CD4-positive, alpha-beta T cell treated with Interleukin-2 at 100 ng/mL for 4 hours (primary cell): ENCODE data around the gene DNAJC16.

ENCODE experiments used
- DNase-seq: peaks from one replicate; pipeline ENCODE4 v3.0.0-alpha.2; 2020; ENCODE audit warnings: low spot score

Gene DNAJC16

DNA sequence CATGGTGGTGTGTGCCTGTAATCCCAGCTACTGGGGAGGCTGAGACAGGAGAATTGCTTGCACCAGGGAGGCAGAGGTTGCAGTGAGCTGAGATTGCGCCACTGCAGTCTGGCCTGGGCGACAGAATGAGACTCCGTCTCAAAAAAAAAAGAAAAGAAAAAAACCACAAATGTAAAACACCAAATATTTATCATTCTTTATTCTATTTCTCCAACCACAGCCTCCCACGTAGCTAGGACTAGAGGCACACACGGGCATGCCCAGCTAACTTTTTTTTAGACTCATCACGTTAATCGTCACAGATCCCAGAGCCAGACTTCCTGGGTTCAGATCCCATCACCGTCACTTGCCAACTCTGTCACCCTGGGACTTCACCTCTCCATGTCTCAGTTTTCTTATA, 13.5 kb downstream of the DNAJC16 start:
- no peak for DNase-seq

DNA sequence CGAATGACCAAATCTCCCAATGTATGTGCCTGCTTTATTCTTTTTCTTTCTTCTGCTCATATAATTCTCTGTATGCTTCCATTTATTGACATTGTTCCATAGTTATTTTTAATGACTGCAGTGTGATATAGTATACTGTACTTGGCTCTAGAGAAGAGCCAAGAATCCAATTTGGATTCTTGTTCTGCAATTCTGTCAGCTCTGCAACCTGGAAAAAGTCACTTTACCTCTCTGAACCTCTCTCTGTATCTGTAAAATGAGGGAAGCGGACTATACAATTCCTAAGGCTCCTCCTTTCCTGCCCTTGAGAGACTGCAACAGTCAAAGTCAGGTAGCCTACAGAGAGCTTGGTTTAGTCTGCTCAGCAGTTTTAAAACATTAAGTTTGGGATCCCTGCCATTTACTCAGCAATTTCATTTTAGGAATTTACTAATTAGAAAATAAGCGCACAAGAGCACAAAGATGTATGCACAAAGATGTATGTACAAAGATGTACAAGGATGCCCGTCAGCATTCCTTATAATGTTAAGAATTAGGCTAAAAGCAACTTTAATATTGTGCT, 14.7 kb downstream of the DNAJC16 start:
- DNase-seq: no peak

DNA sequence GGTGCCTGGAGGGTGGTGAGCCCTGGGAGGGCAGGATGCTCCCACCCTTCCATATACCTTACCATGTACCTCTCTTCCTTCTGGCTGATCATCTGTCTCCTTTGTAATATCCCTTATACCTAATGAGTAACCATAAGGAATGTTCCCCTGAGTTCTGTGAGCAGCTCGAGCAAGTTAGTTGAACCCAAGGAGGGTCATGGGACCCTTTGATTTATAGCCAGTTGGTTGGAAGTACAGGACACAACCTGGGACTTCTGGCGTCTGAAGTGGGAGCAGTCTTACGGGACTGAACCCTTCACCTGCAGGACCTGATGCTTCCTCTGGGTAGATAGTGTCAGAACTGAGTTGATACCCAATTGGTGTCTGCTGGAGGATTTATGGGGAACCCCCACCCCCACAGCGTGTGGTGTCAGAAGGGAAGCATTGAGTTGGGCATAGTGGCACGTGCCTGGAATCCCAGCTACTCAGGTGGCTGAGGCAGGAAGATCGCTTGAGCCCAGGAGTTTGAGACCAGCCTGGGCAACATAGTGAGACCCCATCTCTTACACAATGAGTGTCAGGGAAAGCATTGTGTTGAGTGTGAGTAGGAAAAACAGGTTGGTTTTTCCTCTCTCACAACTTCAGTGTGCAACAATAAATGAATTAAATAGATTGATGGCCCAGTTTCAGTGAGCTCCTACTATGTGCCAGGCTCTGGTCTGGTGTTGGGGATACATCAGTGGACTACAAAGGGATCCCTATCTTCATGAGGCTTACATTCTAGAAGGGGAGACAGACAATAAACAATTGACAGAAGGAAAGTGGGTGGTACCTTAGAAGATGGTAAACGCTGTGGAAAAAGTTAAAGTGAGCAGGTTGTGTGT, 16.0 kb downstream of the DNAJC16 start:
- no peak for DNase-seq

DNA sequence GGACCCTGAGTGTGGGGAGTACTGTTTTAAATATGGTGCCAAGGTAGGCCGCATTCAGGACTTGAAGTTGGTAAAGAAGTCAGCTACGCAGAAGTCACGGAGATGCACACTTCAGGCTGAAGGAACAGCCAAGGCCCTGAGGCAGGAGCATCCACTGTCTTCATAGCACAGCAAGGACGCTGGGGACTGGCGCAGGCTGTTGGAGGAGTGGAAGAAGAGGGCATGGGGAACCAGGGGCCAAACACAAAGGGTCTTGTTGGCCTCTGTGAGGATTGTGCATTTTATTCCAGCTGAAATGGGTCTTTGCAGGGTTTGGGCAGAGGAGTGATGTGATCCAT, 16.6 kb downstream of the DNAJC16 start:
- DNase-seq: no peak

DNA sequence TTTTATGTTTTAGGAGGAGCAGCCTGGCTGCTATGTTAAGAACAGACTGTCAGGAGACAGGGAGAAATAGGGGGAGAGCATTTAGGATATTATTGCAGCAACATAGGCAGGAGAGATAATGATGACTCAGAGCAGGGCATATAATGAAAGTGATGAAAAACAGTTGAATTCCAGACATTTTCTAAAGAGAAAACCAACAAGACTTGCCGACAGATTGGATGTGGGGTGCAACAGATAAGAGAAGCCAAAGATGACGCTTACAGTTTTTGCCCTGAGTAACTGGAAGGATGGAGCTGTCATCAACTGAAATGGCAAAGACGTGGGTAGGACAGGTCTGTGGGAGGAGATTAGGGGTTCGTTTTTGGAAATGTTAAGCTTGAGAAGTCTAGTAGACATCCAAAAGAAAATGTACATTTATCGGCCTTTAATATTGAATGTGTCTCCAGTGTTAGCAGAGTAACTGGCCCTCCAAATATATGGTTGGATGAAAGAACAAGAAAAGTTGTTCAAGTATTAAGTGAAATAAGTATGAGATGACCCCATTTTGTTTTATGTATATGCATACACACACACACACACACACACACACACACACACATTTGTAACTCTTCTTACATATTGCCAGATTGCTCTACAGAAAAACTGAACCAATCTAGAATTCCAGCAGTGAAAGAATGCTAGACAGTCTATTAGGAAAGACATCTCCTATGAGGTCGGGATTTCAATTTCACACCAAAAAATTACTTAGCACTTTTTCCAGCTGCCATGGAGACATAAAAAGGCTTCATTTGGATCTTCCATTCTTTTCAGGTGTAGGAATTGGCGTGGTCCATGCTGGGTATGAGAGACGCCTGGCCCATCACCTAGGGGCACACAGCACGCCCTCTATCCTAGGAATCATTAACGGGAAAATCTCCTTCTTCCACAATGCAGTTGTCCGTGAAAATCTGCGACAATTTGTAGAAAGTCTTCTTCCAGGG, 17.2 kb downstream of the DNAJC16 start:
- DNase-seq: no peak

DNA sequence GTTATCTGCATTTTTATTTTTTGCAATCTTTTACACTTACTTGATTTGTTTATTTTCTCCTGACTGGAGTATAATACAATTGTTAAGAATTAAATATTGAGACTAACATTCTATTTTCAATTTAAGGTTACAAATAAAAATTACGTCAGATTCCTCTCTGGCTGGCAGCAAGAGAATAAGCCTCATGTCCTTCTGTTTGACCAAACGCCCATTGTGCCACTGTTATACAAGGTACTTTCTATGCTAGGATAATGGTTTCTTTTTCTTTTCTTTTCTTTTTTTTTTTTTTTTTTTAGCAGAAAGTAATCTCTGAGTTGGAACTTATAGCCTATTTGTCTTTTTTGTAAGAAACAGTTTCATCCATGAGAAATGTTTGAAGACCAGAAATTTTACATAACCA, 20.0 kb downstream of the DNAJC16 start:
- DNase-seq: no peak

DNA sequence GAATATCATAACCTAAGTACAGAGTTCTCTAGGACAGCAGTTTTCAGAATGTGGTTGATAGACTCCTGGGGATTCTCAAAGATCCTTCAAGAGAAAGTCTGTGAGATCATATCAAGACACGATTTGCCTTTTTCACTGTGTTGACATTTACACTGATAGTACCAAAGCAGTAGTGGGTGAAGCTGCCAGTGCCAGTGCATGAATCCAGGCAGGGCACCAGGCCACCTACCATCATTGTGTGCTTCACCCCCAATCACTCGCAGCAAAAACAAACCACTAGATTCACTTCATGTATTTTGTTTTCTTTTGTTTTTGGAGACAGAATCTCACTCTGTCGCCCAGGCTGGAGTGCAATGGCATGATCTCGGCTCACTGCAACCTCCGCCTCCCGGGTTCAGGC, 23.9 kb downstream of the DNAJC16 start:
- no peak for DNase-seq

DNA sequence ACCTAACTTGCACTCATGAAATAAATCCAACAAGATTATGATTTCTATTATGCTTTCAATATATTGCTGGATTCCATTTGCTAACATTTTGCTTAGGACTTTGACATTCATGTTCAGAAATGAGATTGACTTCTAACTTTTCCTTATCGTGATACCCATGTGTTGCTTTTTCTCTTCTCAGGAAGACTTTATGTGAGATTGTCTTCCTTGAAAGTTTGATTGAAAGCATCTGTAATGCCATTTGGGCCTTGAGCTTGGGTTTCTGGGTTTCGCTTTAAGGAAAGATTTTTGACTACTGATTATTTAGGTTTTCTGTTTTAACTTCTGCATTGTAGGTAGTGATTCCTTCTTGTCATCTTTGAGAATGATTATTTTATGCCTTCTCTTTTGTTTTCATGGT, 30.4 kb downstream of the DNAJC16 start:
- DNase-seq: no peak

DNA sequence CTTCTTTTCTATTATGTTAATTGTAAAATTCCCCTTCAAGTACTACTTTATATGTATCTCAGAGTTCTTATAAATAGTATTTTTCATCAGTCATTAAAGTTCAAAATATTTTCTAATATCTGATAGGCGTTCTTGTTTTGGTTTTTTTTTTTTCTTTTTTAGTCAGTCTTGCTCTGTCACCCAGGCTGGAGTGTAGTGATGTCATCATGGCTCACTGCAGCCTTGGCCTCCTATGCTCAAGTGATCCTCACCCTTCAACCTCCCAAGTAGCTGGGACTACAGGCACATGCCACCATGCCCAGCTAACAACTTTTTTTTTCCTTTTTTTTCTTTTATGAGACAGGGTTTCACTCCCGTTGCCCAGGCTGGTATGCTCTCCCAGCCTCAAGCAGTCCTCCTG, 30.9 kb downstream of the DNAJC16 start:
- no peak for DNase-seq

DNA sequence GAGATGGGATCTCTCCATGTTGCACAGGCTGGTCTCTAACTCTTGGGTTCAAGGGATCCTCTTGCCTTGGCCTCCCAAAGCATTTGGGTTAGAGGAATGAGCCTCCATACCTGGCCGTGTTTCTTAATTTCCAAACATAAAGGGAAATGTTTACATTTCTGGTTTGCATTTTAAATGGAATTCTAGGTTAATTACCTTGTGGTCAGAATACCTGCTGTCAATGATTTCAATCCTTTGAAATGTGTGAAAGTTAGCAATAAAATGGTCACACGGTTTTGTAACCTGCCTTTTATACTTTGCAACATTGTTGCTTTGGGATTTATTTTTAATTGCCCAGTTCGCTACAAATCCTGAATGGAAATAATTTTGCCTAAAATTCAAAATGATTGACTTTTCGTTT, 31.9 kb downstream of the DNAJC16 start:
- no peak for DNase-seq

DNA sequence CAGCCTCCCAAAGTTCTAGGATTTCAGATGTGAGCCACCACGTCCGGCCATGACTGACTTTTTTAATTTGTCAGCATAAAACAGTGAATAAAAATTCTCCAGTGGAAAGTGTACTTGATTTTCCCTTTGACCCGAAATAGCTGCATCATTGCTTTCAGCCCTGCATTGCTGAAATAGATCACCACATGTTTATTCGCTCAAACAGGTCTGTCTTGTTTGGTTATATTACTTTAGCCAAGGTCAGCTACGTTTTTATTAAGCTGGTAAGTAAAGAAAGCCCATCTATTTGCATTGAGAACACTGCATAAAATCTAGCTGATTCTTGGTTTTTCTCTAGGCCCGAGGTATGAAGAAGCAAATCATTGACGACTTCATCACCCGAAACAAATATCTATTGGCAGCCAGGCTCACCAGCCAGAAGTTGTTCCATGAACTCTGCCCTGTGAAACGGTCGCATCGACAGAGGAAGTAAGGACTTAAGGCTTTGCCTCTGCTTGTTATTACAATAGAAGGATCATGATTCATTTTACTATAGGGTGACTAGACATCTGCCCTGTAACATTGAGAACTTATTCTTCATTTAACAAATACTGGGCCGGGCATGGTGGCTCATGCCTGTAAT, 32.7 kb downstream of the DNAJC16 start:
- no peak for DNase-seq

DNA sequence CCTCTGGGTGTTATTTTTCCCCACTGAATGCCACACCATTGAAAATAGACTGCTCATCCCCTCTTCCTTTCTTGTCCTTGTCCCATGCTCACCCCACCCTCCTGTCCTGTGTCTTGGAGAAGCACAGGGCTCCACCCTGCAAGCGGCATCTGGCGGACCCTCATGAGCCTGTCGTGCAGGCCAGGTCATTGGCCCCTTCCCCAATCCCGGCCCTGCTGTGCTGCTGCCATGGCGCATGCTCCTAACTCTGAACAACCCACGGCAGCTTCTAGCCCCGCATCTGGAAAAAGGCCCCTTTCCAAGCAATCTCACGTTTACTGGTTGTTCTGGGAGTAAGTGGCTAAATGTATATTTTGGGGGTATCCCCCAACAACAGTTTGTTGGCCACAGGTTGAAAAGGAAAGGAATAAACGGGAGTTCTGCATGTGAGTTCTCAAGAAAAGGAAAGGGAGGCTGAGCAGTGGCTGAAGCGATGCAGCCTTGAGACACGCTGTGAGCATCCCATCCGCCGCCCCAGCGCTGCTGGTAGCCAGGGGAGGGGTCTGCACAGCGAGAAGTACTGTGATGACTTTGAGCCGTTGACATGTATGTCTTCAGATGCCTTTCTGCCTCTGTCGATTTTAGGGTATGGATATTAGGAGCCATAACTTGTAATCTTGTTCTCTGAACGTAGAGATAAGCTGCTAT, 41.9 kb downstream of the DNAJC16 start:
- no peak for DNase-seq

DNA sequence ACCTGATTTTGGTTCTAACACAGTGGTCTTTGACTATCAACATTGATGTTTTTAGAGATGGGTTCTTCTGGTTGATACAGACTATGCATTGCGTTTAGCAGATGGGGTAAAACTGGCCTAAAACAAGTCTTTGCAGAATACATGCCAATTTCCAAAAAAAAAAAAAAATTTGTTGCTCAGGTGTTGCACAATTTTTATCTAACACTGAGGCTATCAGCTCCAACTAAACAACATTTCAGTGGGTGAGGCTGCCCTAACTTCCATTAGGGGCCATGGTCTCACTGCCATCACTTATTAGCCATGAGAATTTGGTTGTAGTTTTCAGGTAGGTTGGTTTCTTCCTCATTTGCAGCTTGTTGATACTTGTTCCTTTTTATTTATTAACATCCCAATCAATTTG, 44.2 kb downstream of the DNAJC16 start:
- no peak for DNase-seq

DNA sequence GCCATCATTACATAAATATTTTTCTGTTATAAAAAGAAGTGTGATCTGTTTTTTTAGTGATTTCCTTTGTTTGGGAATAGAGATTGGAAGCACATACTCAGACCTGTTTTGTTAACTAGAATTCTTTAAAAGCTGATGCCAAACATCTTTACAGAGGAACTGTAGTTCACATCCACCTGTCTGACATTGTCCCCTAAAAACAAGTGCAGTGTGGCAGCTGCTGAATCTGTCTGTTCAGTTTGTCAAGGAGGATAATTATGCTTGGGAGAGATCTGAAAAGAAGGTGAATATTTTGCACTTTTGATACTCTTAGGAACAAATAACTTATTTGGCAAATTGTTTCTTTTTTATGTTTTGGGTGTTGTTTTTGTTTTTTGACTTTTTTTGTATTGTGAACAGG, 44.6 kb downstream of the DNAJC16 start:
- no peak for DNase-seq

DNA sequence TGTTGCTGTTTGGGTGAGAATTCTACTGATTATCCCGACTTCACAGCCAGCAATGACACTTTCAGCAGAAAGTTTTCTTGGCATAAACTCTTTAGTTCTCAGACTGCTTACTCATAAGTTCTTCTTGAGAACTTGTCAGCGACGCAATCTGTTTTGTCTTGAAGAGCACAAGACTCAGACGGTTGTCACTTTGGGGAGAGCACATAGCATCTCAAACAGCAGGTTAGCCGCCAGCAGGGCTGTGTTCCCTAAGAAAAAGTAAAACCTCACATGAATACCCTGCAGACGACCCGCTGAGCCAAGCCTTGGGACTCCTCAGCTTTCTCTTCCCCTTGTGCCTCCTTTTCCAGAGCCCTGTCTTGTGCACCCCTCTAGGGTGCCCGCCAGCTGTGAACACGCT, 46.8 kb downstream of the DNAJC16 start:
- no peak for DNase-seq

DNA sequence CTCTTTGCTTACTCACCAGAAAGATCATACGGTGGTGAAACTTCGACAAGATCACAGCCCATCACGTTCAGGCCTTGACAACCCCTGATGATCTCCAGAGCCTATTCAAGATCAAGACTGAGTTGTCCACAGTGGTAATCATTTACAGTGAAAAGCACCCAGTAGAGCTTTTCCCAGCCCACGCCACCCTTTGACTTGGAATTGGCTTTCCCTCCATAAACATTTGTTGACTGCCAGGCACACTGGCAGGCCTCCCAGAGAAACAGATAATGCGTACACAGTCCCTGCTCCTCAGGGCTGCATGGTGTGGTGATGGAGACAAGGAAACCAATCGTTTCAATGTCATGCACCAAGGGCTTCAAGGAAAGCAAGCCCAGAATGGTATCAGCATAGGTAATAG, 48.1 kb downstream of the DNAJC16 start:
- DNase-seq: no peak

DNA sequence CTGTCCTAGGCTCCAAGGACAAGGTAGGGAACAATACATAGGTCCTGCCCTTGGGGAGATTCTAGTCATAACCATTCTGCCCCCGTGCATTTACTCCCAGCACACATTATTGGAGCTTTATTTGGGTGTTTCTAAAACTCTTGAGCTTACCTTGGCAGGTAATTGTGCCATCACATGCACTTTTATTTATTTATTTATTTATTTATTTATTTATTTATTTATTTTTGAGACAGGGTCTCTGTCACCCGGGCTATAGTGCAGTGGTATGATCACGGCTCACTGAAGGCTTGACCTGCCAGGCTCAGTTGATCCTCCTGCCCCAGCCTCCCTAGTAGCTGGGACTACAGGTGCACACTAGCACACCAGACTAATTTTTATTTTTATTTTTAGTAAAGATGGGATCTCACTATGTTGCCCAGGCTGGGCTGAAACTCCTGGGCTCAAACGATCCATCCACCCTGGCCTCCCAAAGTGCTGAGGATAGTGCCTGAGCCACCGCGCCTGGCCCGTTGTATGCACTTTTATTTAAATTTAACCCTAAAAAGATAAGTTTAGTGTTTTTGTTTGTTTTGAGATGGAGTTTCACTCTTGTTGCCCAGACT, 49.0 kb downstream of the DNAJC16 start:
- no peak for DNase-seq

DNA sequence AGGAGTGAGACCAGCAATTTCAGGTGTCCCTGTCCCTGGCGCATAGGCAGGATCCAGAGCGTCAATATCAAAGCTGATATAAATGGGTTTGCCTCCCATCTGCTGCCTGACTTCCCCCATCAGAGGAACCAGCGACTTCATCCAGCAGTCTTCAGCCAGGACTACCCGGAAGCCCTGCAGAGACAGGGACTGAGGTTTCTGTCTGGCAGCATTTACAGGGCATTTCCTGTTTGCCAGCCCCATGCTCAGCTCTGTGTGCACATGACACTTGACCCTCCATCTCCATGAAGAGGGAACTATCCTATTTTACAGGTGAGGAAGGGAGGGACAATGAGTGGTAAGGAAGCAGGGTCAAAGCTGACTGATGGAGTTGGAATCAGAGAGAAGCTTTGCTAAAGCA, 51.0 kb downstream of the DNAJC16 start:
- DNase-seq: no peak

DNA sequence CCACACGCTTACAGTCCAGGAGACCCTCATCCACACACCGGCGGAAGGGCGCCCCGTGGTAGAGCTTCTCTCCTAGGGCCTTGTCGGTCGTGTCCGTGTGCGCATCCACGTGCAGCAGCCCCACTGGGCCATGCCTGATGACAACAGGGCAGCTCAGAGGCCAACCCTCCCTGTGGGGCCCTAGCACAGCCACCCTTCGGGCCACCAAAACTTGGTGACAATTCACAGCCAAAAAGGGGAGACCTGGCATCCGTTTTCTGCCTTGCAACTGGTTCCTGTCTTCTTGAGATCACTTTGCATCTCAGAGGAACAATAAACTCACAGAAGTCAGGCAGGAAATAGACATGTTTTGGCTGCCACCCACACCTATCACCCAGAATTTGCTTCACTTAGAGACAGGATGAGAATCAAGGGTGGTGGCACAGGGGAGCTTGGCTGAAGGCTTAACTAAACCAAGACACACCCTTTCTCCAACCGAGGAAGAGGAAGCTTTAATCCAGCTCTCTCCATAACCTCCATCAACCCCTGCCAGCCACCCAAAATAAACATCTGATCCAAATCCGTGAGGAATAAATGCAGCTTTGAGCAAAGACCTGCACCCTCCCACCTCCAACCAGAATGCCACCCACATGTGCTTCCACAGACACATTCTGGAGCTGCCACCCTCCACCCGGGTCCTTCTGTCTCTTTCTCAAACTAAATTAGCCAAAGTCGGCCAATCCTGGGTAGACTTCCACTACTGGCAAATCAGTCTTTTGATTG, 52.5 kb downstream of the DNAJC16 start:
- DNase-seq: peak; percentile 56

DNA sequence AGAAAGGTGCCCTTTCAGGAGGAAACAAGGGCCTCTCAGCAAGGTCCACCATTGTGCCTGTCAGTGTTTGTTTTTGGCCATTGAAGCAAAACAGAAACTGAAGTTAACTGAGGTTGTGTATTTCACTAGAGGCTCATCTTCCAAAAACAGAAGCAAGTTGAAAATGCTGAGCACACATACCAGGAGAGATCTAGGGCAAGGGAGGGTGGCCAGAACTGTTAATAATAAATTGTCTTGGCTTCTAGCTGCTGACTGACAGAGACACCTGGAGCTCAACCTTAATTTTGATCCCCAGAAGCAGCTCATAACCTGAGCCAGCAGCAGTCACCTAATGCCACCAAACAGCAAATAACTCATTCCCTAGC, 53.0 kb downstream of the DNAJC16 start:
- no peak for DNase-seq
